Central memory CD4-positive, alpha-beta T cell (primary cell): ENCODE measurements around the gene COL20A1.
"Not testable (repeated sequence)": the region's sequence is repeated elsewhere in the genome, so short reads cannot be mapped to it uniquely, and the experiment has no call there.

Experiments used
- DNase-seq: peaks from one replicate; pipeline ENCODE4 v3.0.0; 2022

COL20A1 gene

DNA sequence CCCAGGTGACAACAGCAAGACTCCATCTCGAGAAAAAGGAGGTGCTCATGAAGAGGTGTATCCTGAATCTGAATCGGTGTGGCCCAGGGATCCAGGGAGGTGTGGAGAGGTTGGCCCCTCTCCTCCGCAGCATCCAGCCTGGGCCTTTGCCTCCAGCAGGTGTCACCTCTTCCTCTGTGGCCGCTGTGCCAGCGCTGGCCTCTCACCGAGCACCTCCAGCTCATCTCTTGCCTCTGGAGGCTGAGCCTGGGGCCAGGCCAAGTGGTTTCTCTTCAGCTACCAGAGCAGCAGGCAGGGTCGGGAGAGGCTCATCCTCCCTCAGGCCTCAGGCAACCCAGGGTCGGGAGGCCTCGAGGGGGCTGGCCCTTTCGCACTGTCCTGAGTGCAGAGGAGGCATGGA is 1.2 kb upstream of the COL20A1 start:
- no peak for DNase-seq

DNA sequence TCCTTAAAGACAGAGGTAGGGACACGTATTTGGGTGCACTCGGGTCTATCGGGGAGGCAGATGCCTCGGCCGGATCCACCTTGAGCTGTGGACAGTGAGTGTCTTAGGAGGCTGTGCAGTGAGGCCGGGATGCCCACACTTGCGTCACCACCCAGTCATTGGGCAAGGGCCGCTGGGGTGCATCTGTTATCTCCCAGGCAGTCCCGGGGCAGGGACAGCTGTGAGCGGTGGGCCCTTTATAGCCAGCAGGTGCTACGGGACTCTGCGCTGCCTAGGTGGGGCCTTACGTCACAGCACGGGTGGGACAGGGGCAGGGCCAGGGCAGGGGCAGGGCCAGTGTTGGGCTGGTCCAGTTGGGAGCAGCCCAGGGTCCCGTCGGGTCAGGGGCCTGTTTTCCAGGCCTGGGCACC is 689 bp upstream of the COL20A1 start:
- DNase-seq = no peak

DNA sequence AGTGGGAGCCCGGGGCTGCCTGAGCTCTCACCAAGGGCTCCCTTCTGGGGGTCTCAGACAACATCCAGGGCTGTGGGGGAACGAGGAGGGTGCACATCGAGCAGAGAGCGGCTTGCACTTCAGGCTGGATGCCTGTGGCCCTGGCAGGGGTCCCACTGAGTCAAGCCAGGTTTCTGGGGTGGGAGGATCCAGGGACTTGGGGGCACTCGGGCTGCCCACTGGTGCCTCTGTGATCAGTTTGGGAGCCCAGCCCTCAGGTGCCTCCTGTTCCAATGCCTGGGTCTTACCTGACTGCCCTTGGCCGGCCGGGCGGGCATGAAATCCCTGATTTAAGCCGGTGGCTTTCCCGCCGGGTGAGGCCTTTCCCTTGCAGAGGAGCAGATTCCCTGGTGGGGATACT is 470 bp downstream of the COL20A1 start:
- DNase-seq = no peak

DNA sequence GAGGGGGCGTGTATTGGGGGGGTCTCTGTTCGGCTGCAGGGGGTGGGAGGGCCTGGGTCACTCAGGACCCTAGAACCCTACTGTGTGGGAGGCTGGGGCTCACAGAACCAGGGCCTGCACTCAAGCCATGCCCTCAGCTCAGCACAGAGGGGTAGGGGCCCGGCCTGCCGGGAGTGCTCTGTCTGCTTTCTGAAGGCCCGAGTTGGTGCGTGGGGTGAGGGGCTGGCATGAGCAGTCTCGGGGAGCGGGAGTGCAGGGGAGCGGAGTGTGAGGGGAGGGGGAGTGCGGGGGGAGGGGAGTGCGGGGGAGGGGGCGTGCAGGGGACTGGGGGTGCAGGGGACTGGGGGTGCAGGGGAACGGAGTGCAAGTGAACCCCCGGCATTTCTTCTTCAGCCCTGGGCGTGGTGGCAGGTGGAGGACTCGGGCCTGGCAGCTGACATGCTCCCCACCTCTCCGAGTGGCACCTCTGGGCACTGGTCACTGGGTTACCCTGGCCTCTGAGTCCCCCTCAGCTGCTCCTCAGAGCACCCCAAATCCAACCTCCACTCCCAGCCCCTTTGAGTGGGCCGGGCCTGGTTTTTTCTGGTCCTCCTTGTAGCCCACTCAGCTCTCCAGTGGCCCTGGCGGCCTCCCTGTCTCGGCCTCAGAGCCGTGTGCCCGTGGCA is 1.0 kb downstream of the COL20A1 start:
- DNase-seq = no peak

DNA sequence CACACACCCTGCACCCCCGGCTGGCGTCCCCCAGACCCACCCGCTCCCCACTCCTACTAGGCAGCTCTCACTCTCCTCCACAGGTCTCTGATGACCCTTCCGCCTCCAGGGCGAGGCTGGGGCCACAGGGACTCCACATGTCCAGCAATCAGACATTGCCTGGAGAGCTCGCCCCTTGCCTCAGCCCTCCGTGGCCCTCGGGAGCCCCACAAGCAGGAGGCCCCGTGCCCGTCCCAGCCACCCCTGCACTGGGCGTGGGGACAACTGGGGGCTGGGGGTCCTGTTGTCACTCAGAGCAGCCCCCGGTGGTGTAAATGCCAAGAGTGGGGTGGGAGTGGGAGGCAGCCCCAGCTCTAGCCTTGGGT is 1.5 kb downstream of the COL20A1 start:
- DNase-seq = no peak

DNA sequence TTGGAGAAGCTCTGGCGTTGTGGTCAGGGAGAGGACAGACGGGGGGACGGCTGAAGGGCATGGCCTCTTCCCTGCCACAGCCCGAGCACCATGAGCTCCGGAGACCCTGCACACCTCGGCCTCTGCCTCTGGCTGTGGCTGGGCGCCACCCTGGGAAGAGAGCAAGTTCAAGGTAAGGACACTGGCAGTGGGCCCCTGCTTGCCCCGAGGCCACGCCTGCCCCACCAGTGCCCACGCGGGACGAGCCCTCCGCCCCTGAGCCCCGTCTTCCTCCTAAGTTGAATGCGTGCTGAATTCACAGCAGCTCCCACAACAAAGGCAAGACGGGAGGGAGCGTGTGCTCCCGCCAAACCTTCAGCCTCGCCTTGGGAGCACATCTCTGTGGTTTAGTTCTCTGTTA is 2.0 kb downstream of the COL20A1 start:
- DNase-seq = no peak

DNA sequence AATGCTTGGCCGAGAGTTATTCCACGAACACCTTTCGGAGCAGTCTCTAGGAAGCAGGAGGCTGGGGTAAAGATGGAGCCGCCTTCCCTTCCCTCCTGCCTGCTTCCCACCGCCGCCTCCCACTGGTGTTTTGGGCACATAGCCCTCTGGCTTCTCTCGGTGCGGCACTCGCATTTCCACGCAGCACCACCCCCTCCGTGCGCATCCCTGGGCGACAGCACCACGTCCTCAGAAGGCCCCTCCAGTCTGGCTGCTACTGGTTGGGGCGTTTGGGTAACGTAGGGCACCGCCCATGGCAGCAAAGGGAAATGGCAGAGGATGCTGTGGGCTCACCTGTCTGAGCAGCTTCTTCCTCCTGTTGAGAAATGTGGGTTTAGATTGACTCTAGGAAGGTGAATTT is 2.4 kb downstream of the COL20A1 start:
- DNase-seq = peak; percentile 19

DNA sequence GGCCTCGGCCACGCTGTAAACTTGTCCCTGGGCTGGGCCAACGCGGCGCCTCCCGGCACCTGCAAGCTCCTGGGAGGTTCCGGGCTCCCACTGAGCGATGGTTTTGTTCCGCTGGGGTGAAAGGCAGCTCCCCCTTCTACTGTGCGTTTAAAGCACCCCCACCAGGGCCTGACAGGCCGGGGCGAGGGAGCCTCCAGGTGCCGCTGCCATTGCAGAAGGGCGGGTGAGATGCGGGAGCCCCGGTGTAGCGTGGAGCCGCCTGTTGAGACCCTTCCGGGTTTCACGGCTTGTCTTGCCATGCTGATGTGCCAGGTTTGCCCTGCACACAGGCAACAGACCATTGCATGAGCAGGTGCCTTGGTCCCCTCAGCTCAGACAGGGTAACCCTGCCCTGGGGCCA is 2.9 kb downstream of the COL20A1 start:
- DNase-seq = no peak

DNA sequence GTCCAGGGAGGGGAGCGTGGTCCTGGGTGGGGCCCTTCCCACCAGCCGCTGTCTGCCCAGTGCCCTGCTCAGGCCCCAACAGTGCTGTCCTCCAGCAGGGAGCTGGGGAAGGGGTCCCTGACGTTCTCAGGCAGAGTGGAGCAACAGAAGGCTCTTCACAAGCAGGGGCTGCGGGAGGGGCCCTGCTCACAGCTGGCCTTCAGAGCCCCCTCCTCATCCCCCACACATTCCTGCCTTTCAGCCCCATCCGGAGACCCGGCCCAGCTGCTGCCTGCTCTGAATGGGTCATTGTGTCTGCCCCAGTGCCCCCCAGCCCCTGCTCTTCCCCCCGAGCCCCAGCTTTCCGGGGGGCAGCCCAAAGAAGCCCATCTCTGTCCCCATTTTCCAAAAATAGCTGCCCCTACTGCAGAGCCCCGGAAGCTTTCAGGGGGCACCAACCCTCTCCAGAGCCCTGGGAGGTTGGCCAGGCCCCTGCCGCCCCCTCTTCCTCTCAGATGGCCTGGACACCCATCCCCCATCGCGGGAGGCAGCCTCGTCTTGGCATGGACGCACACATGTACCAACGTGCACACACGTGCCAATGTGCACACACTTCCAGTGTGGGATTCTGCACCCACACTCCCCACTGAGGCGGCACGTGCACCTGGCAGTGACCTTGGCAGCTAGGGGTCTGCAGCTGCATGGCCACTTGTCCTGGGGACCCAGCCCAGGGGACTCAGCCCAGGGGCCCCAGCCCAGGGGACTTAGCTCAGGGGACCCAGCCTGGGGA is 3.7 kb downstream of the COL20A1 start:
- no peak for DNase-seq

DNA sequence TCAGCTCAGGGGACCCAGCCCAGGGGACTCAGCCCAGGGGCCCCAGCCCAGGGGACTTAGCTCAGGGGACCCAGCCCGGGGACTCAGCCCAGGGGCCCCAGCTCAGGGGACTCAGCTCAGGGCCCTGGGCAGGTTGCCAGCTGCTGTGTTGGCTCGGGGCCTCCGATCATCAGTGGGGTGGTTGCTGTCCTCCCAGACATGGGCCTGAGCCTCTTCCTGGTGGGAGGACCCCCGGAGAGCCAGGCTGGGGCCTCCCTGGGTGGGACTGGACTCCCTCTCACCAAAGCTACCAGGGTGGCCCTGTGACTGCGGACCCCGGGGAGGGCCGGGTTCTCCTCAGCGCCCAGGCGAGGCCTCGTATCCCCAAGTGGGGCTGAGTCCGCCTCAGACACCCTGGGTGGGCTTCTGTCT is 4.4 kb downstream of the COL20A1 start:
- no peak for DNase-seq

DNA sequence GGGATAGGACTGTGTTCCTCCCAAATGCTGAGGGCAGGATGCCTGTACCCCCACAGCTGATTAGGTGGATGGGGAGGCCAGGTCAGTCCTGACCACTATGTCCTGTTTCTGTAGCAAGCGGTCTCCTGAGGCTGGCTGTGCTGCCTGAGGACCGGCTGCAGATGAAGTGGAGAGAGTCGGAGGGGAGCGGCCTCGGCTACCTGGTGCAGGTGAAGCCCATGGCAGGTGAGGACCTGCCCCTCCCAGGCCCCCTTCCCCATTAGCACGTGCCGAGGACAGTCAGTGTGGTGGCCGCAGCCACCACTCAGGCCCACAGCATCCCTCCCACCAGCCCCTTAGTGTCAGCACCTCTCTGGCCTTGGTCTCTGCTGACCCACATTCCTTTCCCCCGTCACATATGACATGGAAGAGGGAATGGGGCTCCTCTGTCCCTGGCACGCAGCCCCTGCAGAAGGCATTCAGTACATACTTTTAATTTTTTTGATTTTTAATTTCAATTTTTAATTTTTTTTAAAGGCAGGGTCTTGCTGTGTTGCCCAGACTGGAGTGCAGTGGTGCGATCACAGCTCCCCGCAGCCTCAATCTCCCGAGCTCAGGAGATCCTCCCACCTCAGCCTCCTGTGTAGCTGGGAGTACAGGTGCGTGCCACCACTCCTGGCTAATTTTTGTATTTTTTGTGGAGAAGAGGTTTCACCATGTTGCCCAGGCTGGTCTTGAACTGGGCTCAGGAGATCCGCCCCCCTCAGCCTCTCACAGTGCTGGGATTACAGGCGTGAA is 5.0 kb downstream of the COL20A1 start:
- DNase-seq = no peak

DNA sequence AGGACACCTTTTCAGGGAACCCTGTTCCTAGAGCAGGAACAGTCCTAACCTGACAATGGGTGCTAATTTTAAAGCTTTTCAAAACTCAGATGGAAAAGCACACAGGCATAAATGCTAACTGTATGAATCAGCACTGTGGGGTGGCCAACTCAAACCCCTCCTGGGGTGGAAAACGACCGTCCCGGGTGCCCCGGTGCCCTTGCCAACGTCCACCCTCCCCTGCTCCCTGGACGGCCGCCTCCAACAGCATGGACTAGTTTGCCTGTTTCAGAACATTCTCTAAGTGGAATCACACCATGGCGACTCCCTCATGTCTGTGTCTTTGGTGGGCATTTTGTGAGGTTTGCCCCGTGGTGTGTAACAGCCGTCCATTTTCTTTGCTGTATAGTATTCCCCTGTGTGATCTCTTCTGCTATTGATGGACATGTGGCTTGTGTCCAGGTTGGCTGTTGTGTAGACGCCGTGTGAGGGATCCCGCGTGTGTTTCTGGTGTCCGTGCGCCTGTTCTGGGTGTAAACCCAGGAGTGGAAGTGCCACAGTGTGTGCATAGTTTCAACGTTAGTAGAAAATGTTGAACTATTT is 5.8 kb downstream of the COL20A1 start:
- no peak for DNase-seq

DNA sequence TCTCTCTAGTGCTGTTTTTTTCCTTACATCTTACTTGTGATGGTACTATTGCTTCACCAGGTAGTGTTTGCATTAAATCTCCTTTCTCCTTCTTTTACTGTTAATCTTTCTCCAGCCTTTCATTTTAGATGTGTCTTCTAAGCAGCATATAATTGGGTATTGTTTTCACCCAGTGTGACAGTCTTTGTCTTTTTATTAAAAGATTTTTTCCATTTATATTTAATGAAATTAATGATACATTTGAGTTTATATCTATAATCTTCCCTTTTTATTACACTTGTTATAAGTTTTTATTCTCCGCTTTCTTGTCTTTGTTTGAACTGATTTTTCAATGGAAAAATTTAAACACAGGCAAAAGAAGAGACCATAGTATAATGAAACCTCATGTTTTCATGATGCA is 8.7 kb downstream of the COL20A1 start:
- DNase-seq = no peak

DNA sequence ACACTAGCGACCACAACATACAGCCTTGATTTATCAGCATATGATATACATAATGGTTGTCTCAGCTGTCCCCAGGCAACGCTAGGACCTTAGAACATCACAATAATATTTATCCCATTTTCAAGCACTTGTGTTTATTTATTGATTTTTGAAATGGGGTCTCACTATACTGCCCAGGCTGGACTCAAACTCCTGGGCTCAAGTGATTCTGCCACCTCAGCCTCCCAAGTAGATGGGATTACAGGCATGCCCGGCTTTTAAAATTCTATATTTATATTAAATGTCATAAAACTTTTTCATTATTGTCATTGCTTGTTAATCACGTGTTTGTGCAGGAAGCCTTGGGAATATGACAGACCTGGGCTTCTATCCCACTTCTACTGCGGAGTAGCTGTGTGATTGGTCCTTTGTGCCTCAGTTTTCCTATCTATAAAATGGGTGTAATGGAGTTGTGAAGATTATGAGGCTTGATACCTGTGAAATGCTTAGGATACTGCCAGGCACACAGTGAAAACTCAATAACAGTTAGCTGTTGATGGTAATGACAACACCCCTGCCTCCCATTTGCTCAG is 10.2 kb downstream of the COL20A1 start:
- DNase-seq = no peak

DNA sequence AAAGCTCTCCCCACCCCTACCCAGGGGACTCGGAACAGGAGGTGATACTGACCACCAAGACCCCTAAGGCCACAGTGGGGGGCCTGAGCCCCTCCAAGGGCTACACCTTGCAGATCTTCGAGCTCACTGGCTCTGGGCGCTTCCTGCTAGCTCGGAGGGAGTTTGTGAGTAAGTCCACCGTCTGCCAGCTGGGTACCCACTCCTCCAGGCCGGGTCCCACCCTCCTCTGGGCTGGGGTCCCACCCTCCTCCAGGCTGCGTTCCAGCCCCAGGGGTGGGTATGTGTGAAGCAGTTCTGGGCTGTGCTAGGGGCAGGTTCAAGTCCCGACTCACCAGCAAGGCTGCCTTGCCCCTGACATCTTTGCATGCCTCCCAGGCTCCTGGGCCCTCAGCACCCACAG is 12.4 kb downstream of the COL20A1 start:
- DNase-seq = no peak

DNA sequence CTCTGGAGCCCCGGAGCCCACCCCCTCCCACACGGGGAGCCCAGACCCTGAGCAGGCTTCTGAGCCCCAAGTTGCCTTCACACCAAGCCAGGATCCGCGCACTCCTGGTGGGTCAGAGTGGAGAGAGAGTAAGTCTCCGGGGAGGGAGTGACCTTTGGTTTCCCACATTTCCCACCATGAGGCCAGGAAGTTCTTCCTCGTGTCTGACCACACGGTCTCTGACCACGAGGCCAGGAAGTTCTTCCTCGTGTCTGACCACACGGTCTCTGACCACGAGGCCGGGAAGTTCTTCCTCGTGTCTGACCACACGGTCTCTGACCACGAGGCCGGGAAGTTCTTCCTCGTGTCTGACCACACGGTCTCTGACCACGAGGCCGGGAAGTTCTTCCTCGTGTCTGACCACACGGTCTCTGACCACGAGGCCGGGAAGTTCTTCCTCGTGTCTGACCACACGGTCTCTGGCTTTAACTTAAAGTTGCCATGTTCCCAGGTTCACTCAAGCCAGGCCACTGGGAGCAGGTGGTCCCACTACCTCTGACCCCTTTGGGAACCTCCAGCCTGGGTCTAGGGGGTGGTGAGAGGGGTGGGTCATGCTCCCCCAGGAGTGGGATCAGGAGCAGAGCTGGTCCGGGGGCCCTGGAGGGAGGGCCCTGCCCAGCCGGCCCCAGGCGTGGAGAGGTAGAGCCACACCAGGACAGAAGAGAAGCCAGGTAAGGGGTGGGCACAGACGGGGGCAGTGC is 13.1 kb downstream of the COL20A1 start:
- DNase-seq = not testable (repeated sequence)

DNA sequence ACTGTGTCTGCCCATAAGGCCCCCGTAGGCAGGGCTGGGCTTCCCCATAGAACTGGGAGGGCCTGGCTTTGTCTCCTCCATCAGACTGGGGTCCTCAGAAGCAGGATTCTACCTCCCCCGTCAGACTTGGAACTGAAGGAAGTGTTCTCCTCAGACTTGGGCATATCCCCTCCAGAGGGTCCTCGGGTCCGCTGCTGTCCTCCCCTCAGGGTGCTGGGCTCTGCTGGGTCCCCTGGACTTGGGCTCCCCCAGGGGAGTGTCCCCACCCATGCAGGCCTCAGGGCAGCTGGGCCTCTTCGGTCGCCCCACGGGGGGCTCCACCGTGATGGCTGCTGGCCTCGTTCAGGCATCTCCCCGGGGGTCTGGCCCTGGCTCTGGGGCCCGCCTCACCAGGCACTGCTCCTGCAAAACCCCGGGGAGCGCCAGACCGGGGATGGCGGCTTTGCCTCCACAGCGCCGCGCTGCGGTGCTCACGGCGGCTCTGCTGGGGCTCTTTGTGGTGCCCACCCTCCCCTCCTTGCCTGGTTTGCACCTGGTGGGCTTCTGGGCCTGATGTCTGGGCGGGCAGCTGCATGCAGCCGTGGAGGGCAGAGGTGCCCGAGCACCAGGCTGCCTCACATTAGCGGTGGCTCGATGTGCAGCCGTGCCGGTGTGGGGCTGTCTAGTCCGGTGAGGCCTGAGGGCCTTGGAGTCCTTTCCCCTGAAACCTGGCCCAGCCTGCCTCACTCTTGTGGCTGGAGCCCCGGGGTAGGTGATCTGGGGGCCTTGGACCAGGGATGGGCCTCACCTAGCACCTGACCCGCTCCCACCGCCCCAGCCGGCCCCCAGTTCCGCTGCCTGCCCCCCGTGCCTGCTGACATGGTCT is 13.9 kb downstream of the COL20A1 start:
- DNase-seq = no peak

DNA sequence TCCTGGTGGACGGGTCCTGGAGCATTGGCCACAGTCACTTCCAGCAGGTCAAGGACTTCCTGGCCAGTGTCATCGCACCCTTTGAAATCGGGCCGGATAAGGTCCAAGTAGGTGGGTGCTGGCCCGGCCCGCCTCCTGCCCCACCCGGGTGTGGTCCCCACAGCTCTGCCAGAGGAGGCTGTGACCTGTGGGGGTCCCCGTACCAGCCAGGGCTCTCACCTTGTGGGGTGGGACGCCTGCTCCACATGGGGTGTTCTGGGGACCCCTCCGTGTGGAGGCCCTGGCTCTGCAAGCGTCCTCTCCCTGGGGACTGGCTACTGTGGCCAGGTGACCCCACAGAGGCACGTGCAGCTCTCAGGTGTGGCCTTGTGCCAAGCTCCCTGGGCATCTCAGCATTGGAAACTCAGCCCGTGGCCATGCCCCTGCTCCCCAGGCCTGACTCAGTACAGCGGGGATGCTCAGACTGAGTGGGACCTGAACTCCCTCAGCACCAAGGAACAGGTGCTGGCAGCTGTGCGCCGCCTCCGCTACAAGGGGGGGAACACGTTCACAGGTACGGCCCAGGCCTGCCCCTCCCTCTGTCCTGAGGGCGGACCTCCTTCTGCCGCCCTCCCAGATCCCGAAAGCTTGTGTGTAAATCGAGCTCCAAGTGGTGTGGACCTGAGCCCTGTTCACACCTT is 14.7 kb downstream of the COL20A1 start:
- DNase-seq = no peak

DNA sequence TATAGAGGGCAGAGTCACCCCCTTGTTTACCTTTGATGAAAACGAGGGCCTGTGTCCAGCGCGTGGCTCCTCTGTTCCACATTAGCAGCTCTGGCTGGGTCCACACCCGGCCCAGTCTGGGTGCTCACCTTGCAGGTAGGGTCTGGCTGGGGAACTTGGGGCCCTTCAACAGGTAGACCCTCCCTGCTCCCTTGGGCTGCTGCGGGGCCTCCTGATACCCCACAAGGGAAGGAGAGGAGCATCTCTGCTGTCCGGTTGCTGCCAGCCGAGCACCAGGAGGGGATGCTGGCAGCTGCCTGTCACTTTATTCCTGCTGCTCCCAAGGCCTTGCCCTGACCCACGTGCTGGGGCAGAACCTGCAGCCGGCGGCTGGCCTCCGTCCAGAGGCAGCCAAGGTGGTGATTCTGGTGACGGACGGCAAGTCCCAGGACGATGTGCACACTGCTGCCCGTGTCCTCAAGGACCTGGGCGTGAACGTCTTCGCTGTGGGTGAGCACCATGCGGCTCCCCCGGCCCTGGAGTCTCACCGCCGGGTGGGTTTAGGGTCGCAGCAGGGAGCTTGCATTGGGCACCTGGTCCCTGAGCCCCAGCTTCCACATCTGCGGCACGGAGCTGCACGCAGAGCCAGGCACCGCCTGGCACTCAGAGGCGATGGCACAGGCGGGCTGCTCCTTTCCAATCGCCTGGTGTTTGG is 15.4 kb downstream of the COL20A1 start:
- no peak for DNase-seq
